Neural cell (in vitro differentiated cells): ENCODE measurements around the gene FOSL2. TPM values are rescaled to one million over a fixed set of nuclear protein-coding genes. Genes with fewer than 3 reads are reported as not detected.

ENCODE experiments used
- H2AFZ ChIP-seq: fragments of 200-600, 300-800 bp; sonication (generic), shearing (Covaris generic); 2 replicates; pipeline ENCODE4 v1.6.0; 2014; ENCODE audit warnings: low read depth, mild to moderate bottlenecking, antibody characterized with exemption, low read length, moderate library complexity
- H3F3A ChIP-seq: fragments of 200-600 bp; shearing (Covaris generic); 2 replicates; pipeline ENCODE4 v1.6.1; 2016; ENCODE audit warnings: mild to moderate bottlenecking, moderate library complexity, mixed read lengths, antibody characterized with exemption, low read length; ENCODE audit not compliant: insufficient read depth, poor library complexity, severe bottlenecking
- H3K27ac ChIP-seq: fragments of 200-600, 300-800 bp; sonication (generic), shearing (Covaris generic); 2 replicates; pipeline ENCODE4 v1.5.1; 2014; ENCODE audit warnings: mild to moderate bottlenecking, low read length, moderate library complexity
- H3K27me3 ChIP-seq: fragments of 300-800, 200-600 bp; sonication (generic), shearing (Covaris generic); 2 replicates; pipeline ENCODE4 v1.6.0; 2014; ENCODE audit warnings: mild to moderate bottlenecking, low read depth, low read length, moderate library complexity; ENCODE audit not compliant: insufficient read depth
- H3K36me3 ChIP-seq: fragments of 300-800, 200-600 bp; sonication (generic), shearing (Covaris generic); 2 replicates; pipeline ENCODE4 v1.5.1; 2014; ENCODE audit warnings: mild to moderate bottlenecking, antibody characterized with exemption, low read length, moderate library complexity; ENCODE audit not compliant: insufficient read depth
- H3K4me2 ChIP-seq: fragments of 300-800, 200-600 bp; sonication (generic), shearing (Covaris generic); 2 replicates; pipeline ENCODE4 v1.6.0; 2014; ENCODE audit warnings: mild to moderate bottlenecking, low read length
- H3K4me3 ChIP-seq: fragments of 300-800, 200-600 bp; sonication (generic), shearing (Covaris generic); 2 replicates; pipeline ENCODE4 v1.5.1; 2014; ENCODE audit warnings: mild to moderate bottlenecking, low read length, moderate library complexity
- H3K79me2 ChIP-seq: fragments of 200-600 bp; shearing (Covaris generic); replicated peaks from 2 replicates; pipeline ENCODE4 v1.6.0; 2014; ENCODE audit warnings: mild to moderate bottlenecking, low read length, moderate library complexity; ENCODE audit not compliant: insufficient read depth
- H3K9ac ChIP-seq: fragments of 300-800, 200-600 bp; sonication (generic), shearing (Covaris generic); 2 replicates; pipeline ENCODE4 v1.6.1; 2016; ENCODE audit warnings: mild to moderate bottlenecking, low read length, mixed read lengths
- H3K9me2 ChIP-seq: fragments of 200-600 bp; shearing (Covaris generic); 2 replicates; pipeline ENCODE4 v1.6.1; 2016; ENCODE audit warnings: mild to moderate bottlenecking, low read length, mixed read lengths; ENCODE audit not compliant: insufficient read depth
- H3K9me3 ChIP-seq: fragments of 200-600, 300-800 bp; sonication (generic), shearing (Covaris generic); 2 replicates; pipeline ENCODE4 v1.6.1; 2016; ENCODE audit warnings: mild to moderate bottlenecking, mixed run types, low read length, moderate library complexity, mixed read lengths
- H4K20me1 ChIP-seq: fragments of 200-600 bp; shearing (Covaris generic); 2 replicates; pipeline ENCODE4 v1.6.1; 2016; ENCODE audit warnings: mild to moderate bottlenecking, mixed run types; ENCODE audit not compliant: insufficient read depth
- EP300 ChIP-seq: fragments of 450-650 bp; conservative IDR thresholded peaks from 2 replicates; pipeline ENCODE4 v1.6.1; 2014; ENCODE audit warnings: antibody characterized with exemption, mild to moderate bottlenecking, moderate library complexity; ENCODE audit not compliant: poor library complexity, severe bottlenecking
- EZH2 ChIP-seq: fragments of 200-600, 300-800 bp; shearing (Covaris generic), sonication (generic); IDR thresholded peaks from 2 replicates; pipeline ENCODE4 v1.6.1; 2014; ENCODE audit warnings: antibody characterized with exemption, low read length, borderline replicate concordance, mild to moderate bottlenecking; ENCODE audit not compliant: insufficient read depth, poor library complexity, severe bottlenecking
- MXI1 ChIP-seq: fragments of 450-650 bp; conservative IDR thresholded peaks from 2 replicates; pipeline ENCODE4 v1.6.1; 2014; ENCODE audit warnings: antibody characterized with exemption, mild to moderate bottlenecking; ENCODE audit not compliant: poor library complexity, severe bottlenecking
- POLR2AphosphoS5 ChIP-seq: IDR thresholded peaks from 2 replicates; pipeline ENCODE4 v1.6.1; 2012
- RAD21 ChIP-seq: fragments of 450-650 bp; conservative IDR thresholded peaks from 2 replicates; pipeline ENCODE4 v1.6.1; 2014; ENCODE audit warnings: antibody characterized with exemption, mild to moderate bottlenecking, moderate library complexity
- SMC3 ChIP-seq: fragments of 450-650 bp; conservative IDR thresholded peaks from 2 replicates; pipeline ENCODE4 v1.6.1; 2014; ENCODE audit warnings: antibody characterized with exemption, mild to moderate bottlenecking, moderate library complexity; ENCODE audit not compliant: poor library complexity
- TAF1 ChIP-seq: IDR thresholded peaks from 2 replicates; pipeline ENCODE4 v1.6.1; 2012; ENCODE audit warnings: low read depth
- polyA plus RNA-seq: library from polyadenylated mRNA; depleted of rRNA; stranded (reverse); fragments of >200 nt; gene quantifications from 2 replicates; pipeline ENCODE4 v1.2.3, GENCODE V29; 2014
- TF ChIP-seq, protein P1 (sequence below): fragments of 450-650 bp; IDR thresholded peaks from 2 replicates; pipeline ENCODE4 v1.5.1; 2014; ENCODE audit warnings: antibody characterized with exemption, mild to moderate bottlenecking, moderate library complexity; ENCODE audit not compliant: poor library complexity, severe bottlenecking
- TF ChIP-seq, protein P2 (sequence below): IDR thresholded peaks from 2 replicates; pipeline ENCODE4 v1.6.1; 2012; ENCODE audit warnings: borderline replicate concordance

The FOSL2 gene
- polyA plus RNA-seq, 1 donor from 2014 or later, result 2.8 TPM

DNA sequence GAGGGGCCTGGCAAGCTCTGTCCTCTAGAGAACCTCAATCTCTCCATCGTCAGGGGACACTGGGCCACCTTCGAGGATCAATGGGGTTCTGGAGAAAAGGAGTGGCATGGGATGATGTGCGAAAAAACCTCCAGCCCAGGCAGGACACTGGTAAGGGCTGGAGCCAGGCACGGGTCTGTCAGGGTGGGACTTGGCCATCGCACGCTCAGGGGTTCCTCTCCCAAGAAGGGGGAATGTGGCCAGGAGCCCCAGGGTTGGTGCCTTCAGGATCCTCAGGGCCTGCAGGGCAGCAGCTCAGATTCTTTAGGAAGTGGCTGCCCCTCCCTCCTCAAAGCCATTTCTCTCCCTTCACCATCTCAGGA is 56.4 kb downstream of the FOSL2 start:
- H3K9me3 ChIP-seq, result no peaks in the 10 kb centered on the region
- no peak overlapping the region for H3K4me2 ChIP-seq
- no peaks in the 10 kb centered on the region for H3K9me2 ChIP-seq
- H3K27me3 ChIP-seq, result no peaks in the 10 kb centered on the region
- H3K79me2 ChIP-seq, result no peaks in the 10 kb centered on the region
- no peak overlapping the region for H3K4me3 ChIP-seq
- H3K9ac ChIP-seq, result no peak overlapping the region
- H4K20me1 ChIP-seq, result no peaks in the 10 kb centered on the region
- no peaks in the 10 kb centered on the region for H3K36me3 ChIP-seq
- TF ChIP-seq EP300, result no peak
- no peak overlapping the region for H3K27ac ChIP-seq
- no peak overlapping the region for H2AFZ ChIP-seq
- H3F3A ChIP-seq, result no peaks in the 10 kb centered on the region

DNA sequence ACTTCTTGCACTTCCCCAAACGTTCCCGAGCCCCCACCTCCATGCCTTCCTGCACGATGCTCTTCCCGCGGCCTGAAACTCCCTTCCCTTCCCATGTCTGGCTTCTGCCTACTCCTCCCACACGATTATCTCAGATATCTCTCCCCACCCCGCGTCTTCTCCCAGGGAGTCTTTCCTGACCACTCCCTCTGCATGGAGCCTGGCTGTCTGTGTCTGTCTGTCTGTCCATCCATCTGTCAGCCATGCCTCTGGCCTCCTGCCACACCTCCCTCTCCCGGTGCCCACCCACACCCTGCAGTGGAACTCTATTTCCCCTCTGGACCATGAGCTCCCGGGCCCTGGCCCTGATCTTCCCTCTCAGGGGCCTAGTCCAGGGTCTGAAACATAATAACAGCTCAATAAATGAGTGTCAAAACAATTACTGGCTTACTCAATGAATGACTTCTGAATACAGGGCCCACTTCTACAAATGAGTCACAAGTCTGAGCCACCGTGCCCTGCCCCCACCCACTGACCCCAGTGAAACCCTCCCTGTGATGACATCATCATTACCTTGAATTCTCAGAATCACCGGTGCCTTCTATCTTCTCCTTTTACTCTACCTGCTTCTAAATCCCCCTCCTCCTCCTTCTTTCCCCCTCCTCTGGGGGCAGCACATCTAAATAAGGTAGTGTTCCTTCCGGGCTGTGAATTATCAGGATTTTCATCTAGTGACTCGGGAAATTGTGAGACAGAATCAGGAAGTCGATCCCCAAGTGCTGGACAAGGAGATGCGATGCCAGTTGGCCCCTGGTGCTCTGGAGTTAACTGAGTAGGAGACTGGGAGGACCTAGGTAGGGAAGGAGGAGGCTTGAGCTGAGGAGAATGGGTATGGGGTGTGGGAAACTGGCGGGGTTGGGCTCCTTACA is 57.1 kb downstream of the FOSL2 start:
- no peaks in the 10 kb centered on the region for H3K79me2 ChIP-seq
- H3K36me3 ChIP-seq, result no peaks in the 10 kb centered on the region
- no peak overlapping the region for H3K4me2 ChIP-seq
- no peak overlapping the region for H3K27ac ChIP-seq
- no peaks in the 10 kb centered on the region for H3K9me2 ChIP-seq
- no peak overlapping the region for H2AFZ ChIP-seq
- H3K4me3 ChIP-seq, result no peak overlapping the region
- no peak overlapping the region for H3K9ac ChIP-seq
- no peaks in the 10 kb centered on the region for H3K9me3 ChIP-seq
- H3F3A ChIP-seq, result no peaks in the 10 kb centered on the region
- no peaks in the 10 kb centered on the region for H4K20me1 ChIP-seq
- no peaks in the 10 kb centered on the region for H3K27me3 ChIP-seq
- TF ChIP-seq MXI1 (no peak), SMC3 (no peak), RAD21 (no peak), POLR2AphosphoS5 (no peak), TAF1 (no peak), EZH2 (no peak), EP300 (no peak)
- TF ChIP-seq, protein P1, sequence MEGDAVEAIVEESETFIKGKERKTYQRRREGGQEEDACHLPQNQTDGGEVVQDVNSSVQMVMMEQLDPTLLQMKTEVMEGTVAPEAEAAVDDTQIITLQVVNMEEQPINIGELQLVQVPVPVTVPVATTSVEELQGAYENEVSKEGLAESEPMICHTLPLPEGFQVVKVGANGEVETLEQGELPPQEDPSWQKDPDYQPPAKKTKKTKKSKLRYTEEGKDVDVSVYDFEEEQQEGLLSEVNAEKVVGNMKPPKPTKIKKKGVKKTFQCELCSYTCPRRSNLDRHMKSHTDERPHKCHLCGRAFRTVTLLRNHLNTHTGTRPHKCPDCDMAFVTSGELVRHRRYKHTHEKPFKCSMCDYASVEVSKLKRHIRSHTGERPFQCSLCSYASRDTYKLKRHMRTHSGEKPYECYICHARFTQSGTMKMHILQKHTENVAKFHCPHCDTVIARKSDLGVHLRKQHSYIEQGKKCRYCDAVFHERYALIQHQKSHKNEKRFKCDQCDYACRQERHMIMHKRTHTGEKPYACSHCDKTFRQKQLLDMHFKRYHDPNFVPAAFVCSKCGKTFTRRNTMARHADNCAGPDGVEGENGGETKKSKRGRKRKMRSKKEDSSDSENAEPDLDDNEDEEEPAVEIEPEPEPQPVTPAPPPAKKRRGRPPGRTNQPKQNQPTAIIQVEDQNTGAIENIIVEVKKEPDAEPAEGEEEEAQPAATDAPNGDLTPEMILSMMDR, result no peak
- TF ChIP-seq, protein P2, sequence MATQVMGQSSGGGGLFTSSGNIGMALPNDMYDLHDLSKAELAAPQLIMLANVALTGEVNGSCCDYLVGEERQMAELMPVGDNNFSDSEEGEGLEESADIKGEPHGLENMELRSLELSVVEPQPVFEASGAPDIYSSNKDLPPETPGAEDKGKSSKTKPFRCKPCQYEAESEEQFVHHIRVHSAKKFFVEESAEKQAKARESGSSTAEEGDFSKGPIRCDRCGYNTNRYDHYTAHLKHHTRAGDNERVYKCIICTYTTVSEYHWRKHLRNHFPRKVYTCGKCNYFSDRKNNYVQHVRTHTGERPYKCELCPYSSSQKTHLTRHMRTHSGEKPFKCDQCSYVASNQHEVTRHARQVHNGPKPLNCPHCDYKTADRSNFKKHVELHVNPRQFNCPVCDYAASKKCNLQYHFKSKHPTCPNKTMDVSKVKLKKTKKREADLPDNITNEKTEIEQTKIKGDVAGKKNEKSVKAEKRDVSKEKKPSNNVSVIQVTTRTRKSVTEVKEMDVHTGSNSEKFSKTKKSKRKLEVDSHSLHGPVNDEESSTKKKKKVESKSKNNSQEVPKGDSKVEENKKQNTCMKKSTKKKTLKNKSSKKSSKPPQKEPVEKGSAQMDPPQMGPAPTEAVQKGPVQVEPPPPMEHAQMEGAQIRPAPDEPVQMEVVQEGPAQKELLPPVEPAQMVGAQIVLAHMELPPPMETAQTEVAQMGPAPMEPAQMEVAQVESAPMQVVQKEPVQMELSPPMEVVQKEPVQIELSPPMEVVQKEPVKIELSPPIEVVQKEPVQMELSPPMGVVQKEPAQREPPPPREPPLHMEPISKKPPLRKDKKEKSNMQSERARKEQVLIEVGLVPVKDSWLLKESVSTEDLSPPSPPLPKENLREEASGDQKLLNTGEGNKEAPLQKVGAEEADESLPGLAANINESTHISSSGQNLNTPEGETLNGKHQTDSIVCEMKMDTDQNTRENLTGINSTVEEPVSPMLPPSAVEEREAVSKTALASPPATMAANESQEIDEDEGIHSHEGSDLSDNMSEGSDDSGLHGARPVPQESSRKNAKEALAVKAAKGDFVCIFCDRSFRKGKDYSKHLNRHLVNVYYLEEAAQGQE, result no peak
